ENCODE results near the gene CAMTA1.

Gene CAMTA1

GRCh38 chr1:6779089-6779805 is 6.0 kb upstream of the CAMTA1 start:
- TF ChIP-seq POU6F1 (CRISPR knock-in tag; IDR thresholded peaks at IDR 0.05; ENCODE audit: borderline replicate concordance, low read depth) (no peak), ISL1 (CRISPR knock-in tag; IDR thresholded peaks at IDR 0.05) (no peak), ZNF565 (CRISPR knock-in tag; conservative IDR thresholded peaks at IDR 0.05; ENCODE audit: low read depth) (no peak), PPARA (CRISPR knock-in tag; IDR thresholded peaks at IDR 0.05; ENCODE audit: borderline replicate concordance) (no peak), ZNF8 (CRISPR knock-in tag; IDR thresholded peaks at IDR 0.05) (no peak), TOX (CRISPR knock-in tag; IDR thresholded peaks at IDR 0.05; ENCODE audit: borderline replicate concordance) (no peak), ZNF70 (CRISPR knock-in tag; IDR thresholded peaks at IDR 0.05) (no peak), ZFP3 (CRISPR knock-in tag; IDR thresholded peaks at IDR 0.05) (no peak), ZC3H10 (CRISPR knock-in tag; IDR thresholded peaks at IDR 0.05) (no peak), TCF4 (CRISPR knock-in tag; IDR thresholded peaks at IDR 0.05; ENCODE audit: borderline replicate concordance) (no peak), ARNTL (CRISPR knock-in tag; IDR thresholded peaks at IDR 0.05; ENCODE audit: borderline replicate concordance, low read depth) (no peak), ESRRG (CRISPR knock-in tag; IDR thresholded peaks at IDR 0.05) (no peak), ZFP30 (CRISPR knock-in tag; IDR thresholded peaks at IDR 0.05) (no peak)
- ATAC-seq: no peak

GRCh38 chr1:6782151-6782550 is 3.1 kb upstream of the CAMTA1 start:
- no peak for TF ChIP-seq SNAI2 (CRISPR knock-in tag; IDR thresholded peaks at IDR 0.05)
- TF ChIP-seq CSRNP3 (CRISPR knock-in tag; IDR thresholded peaks at IDR 0.05): no peak
- TF ChIP-seq ZNF70 (CRISPR knock-in tag; IDR thresholded peaks at IDR 0.05): no peak
- no peak for TF ChIP-seq PATZ1 (CRISPR knock-in tag; IDR thresholded peaks at IDR 0.05; ENCODE audit: borderline replicate concordance)
- TF ChIP-seq CSDC2 (CRISPR knock-in tag; IDR thresholded peaks at IDR 0.05): no peak
- no peak for TF ChIP-seq POU6F1 (CRISPR knock-in tag; IDR thresholded peaks at IDR 0.05; ENCODE audit: borderline replicate concordance, low read depth)
- no peak for TF ChIP-seq TSHZ2 (CRISPR knock-in tag; IDR thresholded peaks at IDR 0.05)
- no peak for TF ChIP-seq GLIS3 (CRISPR knock-in tag; IDR thresholded peaks at IDR 0.05)
- no peak for TF ChIP-seq ZNF565 (CRISPR knock-in tag; conservative IDR thresholded peaks at IDR 0.05; ENCODE audit: low read depth)
- TF ChIP-seq TCF4 (CRISPR knock-in tag; IDR thresholded peaks at IDR 0.05; ENCODE audit: borderline replicate concordance): no peak
- no peak for TF ChIP-seq ARNTL (CRISPR knock-in tag; IDR thresholded peaks at IDR 0.05; ENCODE audit: borderline replicate concordance, low read depth)
- TF ChIP-seq ZFP30 (CRISPR knock-in tag; IDR thresholded peaks at IDR 0.05): no peak
- TF ChIP-seq RARB (CRISPR knock-in tag; IDR thresholded peaks at IDR 0.05): no peak
- TF ChIP-seq CREB5 (CRISPR knock-in tag; IDR thresholded peaks at IDR 0.05; ENCODE audit: low read depth): no peak
- no peak for TF ChIP-seq ZC3H10 (CRISPR knock-in tag; IDR thresholded peaks at IDR 0.05)
- ATAC-seq: no peak
